SK-N-SH (cell line): ENCODE results near the gene CFAP52. TPM values are rescaled to one million over a fixed set of nuclear protein-coding genes. Genes with fewer than 3 reads are reported as not detected.
A peak's percentile ranks its signal among the peaks of the same experiment; 100 is the strongest.

Source experiments
- CTCF ChIA-PET: fragments of 300-600, 350-600 bp; formaldehyde crosslinking; extraction: SDS; loops from one replicate; lab custom pipeline; 2021; lab: Yijun Ruan, JAX
- POLR2A ChIA-PET: fragments of 350-600 bp; sonication (Branson Sonifier 250); formaldehyde crosslinking; extraction: SDS; loops from one replicate; lab custom pipeline; 2020; ENCODE audit warnings: antibody characterized with exemption, inconsistent platforms; lab: Yijun Ruan, JAX
- DNase-seq: peaks from one replicate; pipeline ENCODE4 v3.0.0; 2012
- H2AFZ ChIP-seq: fragments of 200-600 bp; sonication (generic); 2 replicates; pipeline ENCODE4 v1.8.1; 2016; ENCODE audit warnings: antibody characterized with exemption, mild to moderate bottlenecking, low read depth
- H3F3A ChIP-seq: fragments of 200-600 bp; sonication (generic); replicated peaks from 2 replicates; pipeline ENCODE3; 2016; ENCODE audit warnings: antibody characterized with exemption, mild to moderate bottlenecking; ENCODE audit not compliant: insufficient read depth
- H3K27ac ChIP-seq, 2 experiments: fragments of 200-500 bp in 1 of 2; fragments of 200-600 bp in 1 of 2; sonication (Bioruptor generic) in 1 of 2; sonication (generic), shearing (Covaris generic) in 1 of 2; 2 replicates each; pipeline versions ENCODE4 v1.5.1 to v1.6.1; 2014 to 2016; ENCODE audit warnings: low read depth in 2 of 2, inconsistent platforms in 1 of 2, low read length in 1 of 2, mild to moderate bottlenecking in 1 of 2, mixed read lengths in 1 of 2
- H3K27me3 ChIP-seq: fragments of 200-600 bp; sonication (generic), shearing (Covaris generic); 2 replicates; pipeline ENCODE4 v1.6.1; 2016; ENCODE audit warnings: mixed run types; ENCODE audit not compliant: insufficient read depth
- H3K36me3 ChIP-seq, 2 experiments: fragments of 200-500 bp in 1 of 2; fragments of 200-600 bp in 1 of 2; sonication (Bioruptor generic) in 1 of 2; sonication (generic) in 1 of 2; replicated peaks in 1 of 2; 2 replicates each; pipeline versions ENCODE3 to v1.5.1; 2014 to 2016; ENCODE audit warnings: low read length in 1 of 2, mild to moderate bottlenecking in 1 of 2; ENCODE audit not compliant: insufficient read depth in 2 of 2, control insufficient read depth in 1 of 2
- H3K4me1 ChIP-seq, 2 experiments: fragments of 200-500 bp in 1 of 2; fragments of 200-600 bp in 1 of 2; sonication (Bioruptor generic) in 1 of 2; sonication (generic), shearing (Covaris generic) in 1 of 2; 2 replicates each; pipeline versions ENCODE4 v1.5.1 to v1.6.1; 2014 to 2016; ENCODE audit warnings: low read depth in 1 of 2, low read length in 1 of 2, mixed run types in 1 of 2; ENCODE audit not compliant: insufficient read depth in 2 of 2, control insufficient read depth in 1 of 2
- H3K4me2 ChIP-seq: fragments of 200-600 bp; sonication (generic), shearing (Covaris generic); 2 replicates; pipeline ENCODE4 v1.6.1; 2017; ENCODE audit warnings: mixed run types
- H3K4me3 ChIP-seq, 2 experiments: fragments of 200-500 bp in 1 of 2; fragments of 200-600 bp in 1 of 2; sonication (Bioruptor generic) in 1 of 2; sonication (generic), shearing (Covaris generic) in 1 of 2; 2 replicates each; pipeline versions ENCODE4 v1.5.1 to v1.8.1; 2014 to 2016; ENCODE audit warnings: low read depth in 2 of 2, inconsistent platforms in 1 of 2, low read length in 1 of 2, mild to moderate bottlenecking in 1 of 2, mixed read lengths in 1 of 2, moderate library complexity in 1 of 2
- H3K79me2 ChIP-seq: fragments of 200-600 bp; sonication (generic); 2 replicates; pipeline ENCODE4 v1.8.1; 2017; ENCODE audit warnings: mild to moderate bottlenecking; ENCODE audit not compliant: insufficient read depth
- H3K9ac ChIP-seq: fragments of 200-600 bp; sonication (generic); 2 replicates; pipeline ENCODE4 v1.6.1; 2017; ENCODE audit warnings: mixed run types
- H3K9me2 ChIP-seq: fragments of 200-600 bp; sonication (generic); 2 replicates; pipeline ENCODE4 v1.6.1; 2017; ENCODE audit warnings: mixed run types
- H3K9me3 ChIP-seq: fragments of 200-600 bp; sonication (generic); 2 replicates; pipeline ENCODE4 v1.6.1; 2017; ENCODE audit warnings: mixed run types, mild to moderate bottlenecking, moderate library complexity
- H4K20me1 ChIP-seq: fragments of 200-600 bp; sonication (generic); 2 replicates; pipeline ENCODE4 v1.6.1; 2017; ENCODE audit warnings: mild to moderate bottlenecking, mixed run types; ENCODE audit not compliant: insufficient read depth
- FOXJ3 ChIP-seq: sonication (generic); formaldehyde crosslinking; IDR thresholded peaks from 2 replicates; pipeline ENCODE4 v1.5.1; 2020; ENCODE audit warnings: mild to moderate bottlenecking, missing genetic modification reagents
- FOXM1 ChIP-seq: IDR thresholded peaks from 2 replicates; pipeline ENCODE4 v1.4.0; 2012; ENCODE audit warnings: low read depth, mild to moderate bottlenecking
- GABPA ChIP-seq: IDR thresholded peaks from 2 replicates; pipeline ENCODE4 v1.4.0; 2012; ENCODE audit warnings: low read depth, mild to moderate bottlenecking
- MXI1 ChIP-seq: IDR thresholded peaks from 2 replicates; pipeline ENCODE4 v1.6.1; 2012; ENCODE audit warnings: mild to moderate bottlenecking, low read depth, low read length, improper control_type of control experiment
- NFIC ChIP-seq: IDR thresholded peaks from 2 replicates; pipeline ENCODE4 v1.4.0; 2012; ENCODE audit warnings: borderline replicate concordance
- POLR2AphosphoS5 ChIP-seq: IDR thresholded peaks from 2 replicates; pipeline ENCODE4 v1.6.1; 2012; ENCODE audit warnings: low read depth, low read length
- TCF12 ChIP-seq: IDR thresholded peaks from 2 replicates; pipeline ENCODE4 v1.4.0; 2012
- WGBS: methylation state at CpG from one replicate; pipeline ENCODE4 v1.1.6; 2017; ENCODE audit warnings: low lambda C conversion rate; 5-methylcytosine and 5-hydroxymethylcytosine counted together
- polyA plus RNA-seq, 3 experiments: library from polyadenylated mRNA; depleted of rRNA; stranded (reverse); fragments of >200 nt; gene quantifications; 2 replicates each; pipeline ENCODE4 v1.2.3, GENCODE V29; 2012
- TF ChIP-seq, protein P1 (sequence below): fragments of 200-600 bp; sonication (generic); IDR thresholded peaks from 2 replicates; pipeline ENCODE4 v1.6.1; 2017; ENCODE audit warnings: antibody characterized with exemption, mild to moderate bottlenecking, moderate library complexity
- TF ChIP-seq, protein P2 (sequence below): IDR thresholded peaks from 2 replicates; pipeline ENCODE4; 2012
- TF ChIP-seq, protein P3 (sequence below): IDR thresholded peaks from 2 replicates; pipeline ENCODE4 v1.6.1; 2012; ENCODE audit warnings: mild to moderate bottlenecking, low read depth, low read length, moderate library complexity
- TF ChIP-seq, protein P4 (sequence below): fragments of 150-350 bp; IDR thresholded peaks from 2 replicates; pipeline ENCODE4 v1.6.1; 2016; ENCODE audit warnings: mild to moderate bottlenecking, low read depth, low read length

The CFAP52 gene
- polyA plus RNA-seq, 1 of the 3 experiments (the other 2 are of a cell fraction): 0.26 TPM

DNA sequence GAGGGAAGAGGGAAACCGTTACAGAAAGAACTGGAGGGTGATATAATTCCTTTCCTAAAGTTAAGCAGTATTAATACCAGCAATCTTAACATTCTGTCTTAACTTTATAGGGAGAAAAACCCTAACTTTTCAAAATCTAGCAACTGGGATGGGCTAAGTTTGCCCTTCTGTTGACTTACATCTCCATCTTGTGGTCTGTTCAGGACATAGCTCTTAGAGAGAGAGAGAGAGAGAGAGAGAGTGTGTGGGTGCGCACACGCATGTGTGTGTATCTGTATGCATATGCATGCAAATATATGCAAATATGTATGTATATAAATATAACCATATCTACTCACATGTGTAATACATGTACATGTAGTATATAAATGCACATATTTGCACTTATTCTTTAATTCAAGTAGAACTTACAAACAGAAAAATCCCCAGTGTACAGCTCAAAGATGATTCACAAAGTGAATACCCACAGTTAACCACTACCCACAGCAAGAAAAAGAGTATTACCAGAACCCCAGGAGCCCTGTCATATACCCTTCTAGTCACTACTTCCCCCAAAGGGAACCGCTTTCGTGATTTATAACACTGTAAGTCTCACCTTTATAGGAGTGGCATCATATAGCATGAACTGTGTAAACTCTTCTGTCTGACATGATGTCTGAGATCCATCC is 47.3 kb upstream of the CFAP52 start (continued):
- TF ChIP-seq, protein P1, sequence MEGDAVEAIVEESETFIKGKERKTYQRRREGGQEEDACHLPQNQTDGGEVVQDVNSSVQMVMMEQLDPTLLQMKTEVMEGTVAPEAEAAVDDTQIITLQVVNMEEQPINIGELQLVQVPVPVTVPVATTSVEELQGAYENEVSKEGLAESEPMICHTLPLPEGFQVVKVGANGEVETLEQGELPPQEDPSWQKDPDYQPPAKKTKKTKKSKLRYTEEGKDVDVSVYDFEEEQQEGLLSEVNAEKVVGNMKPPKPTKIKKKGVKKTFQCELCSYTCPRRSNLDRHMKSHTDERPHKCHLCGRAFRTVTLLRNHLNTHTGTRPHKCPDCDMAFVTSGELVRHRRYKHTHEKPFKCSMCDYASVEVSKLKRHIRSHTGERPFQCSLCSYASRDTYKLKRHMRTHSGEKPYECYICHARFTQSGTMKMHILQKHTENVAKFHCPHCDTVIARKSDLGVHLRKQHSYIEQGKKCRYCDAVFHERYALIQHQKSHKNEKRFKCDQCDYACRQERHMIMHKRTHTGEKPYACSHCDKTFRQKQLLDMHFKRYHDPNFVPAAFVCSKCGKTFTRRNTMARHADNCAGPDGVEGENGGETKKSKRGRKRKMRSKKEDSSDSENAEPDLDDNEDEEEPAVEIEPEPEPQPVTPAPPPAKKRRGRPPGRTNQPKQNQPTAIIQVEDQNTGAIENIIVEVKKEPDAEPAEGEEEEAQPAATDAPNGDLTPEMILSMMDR: peak; percentile 69
- TF ChIP-seq FOXM1 (no peak), NFIC (no peak)

DNA sequence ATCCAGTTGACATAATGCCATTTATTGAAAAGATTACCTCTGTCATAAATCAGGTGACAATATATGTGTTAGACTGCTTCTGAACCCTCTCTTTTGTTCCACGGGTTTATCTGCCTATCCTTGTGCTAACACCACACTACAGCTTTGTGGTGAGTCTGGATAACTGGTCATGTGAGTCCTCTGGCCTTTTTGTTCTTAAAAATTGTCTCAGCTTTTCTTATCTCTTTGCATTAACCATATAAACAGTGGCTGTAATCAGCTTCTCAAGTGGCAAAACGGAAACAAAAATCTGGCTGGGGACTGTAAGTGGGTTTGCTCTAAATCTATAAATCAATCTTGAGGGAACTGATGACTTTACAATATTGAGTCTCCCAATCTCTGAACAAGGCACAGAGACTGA is 45.4 kb upstream of the CFAP52 start:
- Histone ChIP-seq H3K79me2 (no peaks in the 10 kb centered on the region), H3K4me3 (no peak overlapping the region), H3K36me3 (no peaks in the 10 kb centered on the region), H3K9me3 (no peaks in the 10 kb centered on the region), H3K27me3 (no peaks in the 10 kb centered on the region), H3K4me1 (no peaks in the 10 kb centered on the region), H3K27ac (no peak overlapping the region), H3F3A (no peaks in the 10 kb centered on the region), H2AFZ (no peak overlapping the region), H4K20me1 (no peaks in the 10 kb centered on the region), H3K4me2 (no peak overlapping the region), H3K9me2 (no peaks in the 10 kb centered on the region), H3K9ac (no peak overlapping the region)
- no peak for TF ChIP-seq NFIC
- TF ChIP-seq, protein P2, sequence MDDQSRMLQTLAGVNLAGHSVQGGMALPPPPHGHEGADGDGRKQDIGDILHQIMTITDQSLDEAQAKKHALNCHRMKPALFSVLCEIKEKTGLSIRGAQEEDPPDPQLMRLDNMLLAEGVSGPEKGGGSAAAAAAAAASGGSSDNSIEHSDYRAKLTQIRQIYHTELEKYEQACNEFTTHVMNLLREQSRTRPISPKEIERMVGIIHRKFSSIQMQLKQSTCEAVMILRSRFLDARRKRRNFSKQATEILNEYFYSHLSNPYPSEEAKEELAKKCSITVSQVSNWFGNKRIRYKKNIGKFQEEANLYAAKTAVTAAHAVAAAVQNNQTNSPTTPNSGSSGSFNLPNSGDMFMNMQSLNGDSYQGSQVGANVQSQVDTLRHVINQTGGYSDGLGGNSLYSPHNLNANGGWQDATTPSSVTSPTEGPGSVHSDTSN: no peak
- no peak for TF ChIP-seq FOXJ3 (CRISPR knock-in tag)
- no peak for TF ChIP-seq MXI1
- no peak for TF ChIP-seq TCF12
- no peak for TF ChIP-seq GABPA
- TF ChIP-seq, protein P3, sequence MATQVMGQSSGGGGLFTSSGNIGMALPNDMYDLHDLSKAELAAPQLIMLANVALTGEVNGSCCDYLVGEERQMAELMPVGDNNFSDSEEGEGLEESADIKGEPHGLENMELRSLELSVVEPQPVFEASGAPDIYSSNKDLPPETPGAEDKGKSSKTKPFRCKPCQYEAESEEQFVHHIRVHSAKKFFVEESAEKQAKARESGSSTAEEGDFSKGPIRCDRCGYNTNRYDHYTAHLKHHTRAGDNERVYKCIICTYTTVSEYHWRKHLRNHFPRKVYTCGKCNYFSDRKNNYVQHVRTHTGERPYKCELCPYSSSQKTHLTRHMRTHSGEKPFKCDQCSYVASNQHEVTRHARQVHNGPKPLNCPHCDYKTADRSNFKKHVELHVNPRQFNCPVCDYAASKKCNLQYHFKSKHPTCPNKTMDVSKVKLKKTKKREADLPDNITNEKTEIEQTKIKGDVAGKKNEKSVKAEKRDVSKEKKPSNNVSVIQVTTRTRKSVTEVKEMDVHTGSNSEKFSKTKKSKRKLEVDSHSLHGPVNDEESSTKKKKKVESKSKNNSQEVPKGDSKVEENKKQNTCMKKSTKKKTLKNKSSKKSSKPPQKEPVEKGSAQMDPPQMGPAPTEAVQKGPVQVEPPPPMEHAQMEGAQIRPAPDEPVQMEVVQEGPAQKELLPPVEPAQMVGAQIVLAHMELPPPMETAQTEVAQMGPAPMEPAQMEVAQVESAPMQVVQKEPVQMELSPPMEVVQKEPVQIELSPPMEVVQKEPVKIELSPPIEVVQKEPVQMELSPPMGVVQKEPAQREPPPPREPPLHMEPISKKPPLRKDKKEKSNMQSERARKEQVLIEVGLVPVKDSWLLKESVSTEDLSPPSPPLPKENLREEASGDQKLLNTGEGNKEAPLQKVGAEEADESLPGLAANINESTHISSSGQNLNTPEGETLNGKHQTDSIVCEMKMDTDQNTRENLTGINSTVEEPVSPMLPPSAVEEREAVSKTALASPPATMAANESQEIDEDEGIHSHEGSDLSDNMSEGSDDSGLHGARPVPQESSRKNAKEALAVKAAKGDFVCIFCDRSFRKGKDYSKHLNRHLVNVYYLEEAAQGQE: no peak
- TF ChIP-seq, protein P4, sequence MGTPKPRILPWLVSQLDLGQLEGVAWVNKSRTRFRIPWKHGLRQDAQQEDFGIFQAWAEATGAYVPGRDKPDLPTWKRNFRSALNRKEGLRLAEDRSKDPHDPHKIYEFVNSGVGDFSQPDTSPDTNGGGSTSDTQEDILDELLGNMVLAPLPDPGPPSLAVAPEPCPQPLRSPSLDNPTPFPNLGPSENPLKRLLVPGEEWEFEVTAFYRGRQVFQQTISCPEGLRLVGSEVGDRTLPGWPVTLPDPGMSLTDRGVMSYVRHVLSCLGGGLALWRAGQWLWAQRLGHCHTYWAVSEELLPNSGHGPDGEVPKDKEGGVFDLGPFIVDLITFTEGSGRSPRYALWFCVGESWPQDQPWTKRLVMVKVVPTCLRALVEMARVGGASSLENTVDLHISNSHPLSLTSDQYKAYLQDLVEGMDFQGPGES: no peak
- no peak for TF ChIP-seq POLR2AphosphoS5
- TF ChIP-seq, protein P1: no peak
- ChIA-PET POLR2A (no interaction called here), CTCF (interaction anchor here (1.2 to 1.5 kb wide), 3 partner anchors 9 to 642 kb away, joined by 3 to 5 read pairs (median 3); no protein-coding TSS in a partner anchor)
- no peak for DNase-seq
- WGBS: 81% methylated on average over 2 of the region's 2 CpGs
